IMR-90 (cell line): ENCODE data around the gene EOLA2. TPM values are rescaled to one million over a fixed set of nuclear protein-coding genes. Genes with fewer than 3 reads are reported as not detected.

Experiments
- ATAC-seq: fragments of 200-7000 bp; cut with Tn5 transposase; 2 replicates; pipeline ENCODE4 v1.9.1; 2020; ENCODE audit warnings: low read depth, mild to moderate bottlenecking, moderate library complexity
- BruUV-seq: library from RNA; stranded (reverse); fragments of 400-500 nt; replicated peaks from 2 replicates; lab custom pipeline; 2021; lab: Mats Ljungman, UMichigan
- CTCF ChIA-PET: fragments of 300-600 bp; formaldehyde crosslinking; extraction: SDS; loops from one replicate; lab custom pipeline; 2021; ENCODE audit warnings: antibody characterized with exemption; lab: Yijun Ruan, JAX
- POLR2A ChIA-PET: fragments of 300-600 bp; sonication (Branson Sonifier 250); formaldehyde crosslinking; loops from one replicate; lab custom pipeline; 2022; ENCODE audit warnings: antibody characterized with exemption; ENCODE audit not compliant: unreplicated experiment; lab: Charles Lee
- DNase-seq: peaks from one replicate; pipeline ENCODE4 v3.0.0; 2013
- H2AFZ ChIP-seq: replicated peaks from 2 replicates; pipeline ENCODE3; 2013; ENCODE audit warnings: low read length, mild to moderate bottlenecking; ENCODE audit not compliant: poor library complexity
- H2AK5ac ChIP-seq: 2 replicates; pipeline ENCODE4 v1.6.1; 2013; ENCODE audit warnings: low read depth, low read length, inconsistent platforms
- H2AK9ac ChIP-seq: replicated peaks from 2 replicates; pipeline ENCODE3; 2013; ENCODE audit warnings: mild to moderate bottlenecking, low read depth, low read length, moderate library complexity; ENCODE audit not compliant: poor library complexity
- H2BK120ac ChIP-seq: 2 replicates; pipeline ENCODE4 v1.6.1; 2013; ENCODE audit warnings: low read depth, low read length, inconsistent platforms
- H2BK15ac ChIP-seq: 3 replicates; pipeline ENCODE4 v1.6.1; 2013; ENCODE audit warnings: low read depth, low read length, inconsistent platforms
- H2BK20ac ChIP-seq: 2 replicates; pipeline ENCODE4 v1.6.1; 2013; ENCODE audit warnings: low read depth, mild to moderate bottlenecking, inconsistent platforms, low read length, moderate library complexity
- H2BK5ac ChIP-seq: 2 replicates; pipeline ENCODE4 v1.6.1; 2013; ENCODE audit warnings: mild to moderate bottlenecking, low read depth, low read length, inconsistent platforms; ENCODE audit not compliant: poor library complexity, severe bottlenecking
- H3K14ac ChIP-seq: replicated peaks from 2 replicates; pipeline ENCODE4 v1.6.1; 2013; ENCODE audit warnings: low read depth, low read length, inconsistent platforms
- H3K18ac ChIP-seq: 2 replicates; pipeline ENCODE4 v1.6.1; 2013; ENCODE audit warnings: low read depth, low read length, control low read depth
- H3K23ac ChIP-seq: 2 replicates; pipeline ENCODE4 v1.6.1; 2013; ENCODE audit warnings: low read depth, low read length, inconsistent platforms
- H3K27ac ChIP-seq: 2 replicates; pipeline ENCODE4 v1.5.1; 2013; ENCODE audit warnings: mild to moderate bottlenecking, control low read depth, low read length; ENCODE audit not compliant: insufficient read depth
- H3K27me3 ChIP-seq: 2 replicates; pipeline ENCODE4 v1.6.1; 2013; ENCODE audit warnings: low read length; ENCODE audit not compliant: control insufficient read depth, insufficient read depth
- H3K36me3 ChIP-seq: 2 replicates; pipeline ENCODE4 v1.6.1; 2013; ENCODE audit warnings: low read length, mixed read lengths; ENCODE audit not compliant: control insufficient read depth, insufficient read depth
- H3K4ac ChIP-seq: 2 replicates; pipeline ENCODE4 v1.6.1; 2013; ENCODE audit warnings: low read depth, low read length, inconsistent platforms
- H3K4me1 ChIP-seq: 2 replicates; pipeline ENCODE4 v1.6.1; 2013; ENCODE audit warnings: low read length, mixed read lengths; ENCODE audit not compliant: control insufficient read depth, insufficient read depth
- H3K4me2 ChIP-seq: 2 replicates; pipeline ENCODE4 v1.6.1; 2013; ENCODE audit warnings: low read depth, mild to moderate bottlenecking, control low read depth, low read length, moderate library complexity
- H3K4me3 ChIP-seq: 2 replicates; pipeline ENCODE4 v1.5.1; 2013; ENCODE audit warnings: low read depth, mild to moderate bottlenecking, control low read depth, low read length, moderate library complexity; ENCODE audit not compliant: insufficient read depth
- H3K56ac ChIP-seq: 2 replicates; pipeline ENCODE4 v1.6.1; 2013; ENCODE audit warnings: low read length, inconsistent platforms; ENCODE audit not compliant: insufficient read depth; ENCODE audit errors: extremely low read depth
- H3K79me1 ChIP-seq, 2 experiments: 2 replicates each; pipeline ENCODE4 v1.6.1; 2013; ENCODE audit warnings: low read length in 2 of 2, inconsistent platforms in 1 of 2, low read depth in 1 of 2
- H3K9ac ChIP-seq: 2 replicates; pipeline ENCODE4 v1.6.1; 2013; ENCODE audit warnings: low read depth, low read length, control low read depth
- H3K9me1 ChIP-seq: 2 replicates; pipeline ENCODE4 v1.6.1; 2013; ENCODE audit warnings: low read length, inconsistent platforms; ENCODE audit not compliant: insufficient read depth
- H3K9me3 ChIP-seq: 2 replicates; pipeline ENCODE4 v1.6.1; 2013; ENCODE audit warnings: low read length; ENCODE audit not compliant: control insufficient read depth, insufficient read depth
- H4K20me1 ChIP-seq: 2 replicates; pipeline ENCODE4 v1.6.1; 2013; ENCODE audit warnings: low read length, inconsistent platforms; ENCODE audit not compliant: insufficient read depth
- H4K5ac ChIP-seq: 2 replicates; pipeline ENCODE4 v1.6.1; 2013; ENCODE audit warnings: mild to moderate bottlenecking, low read depth, low read length, control low read depth
- H4K8ac ChIP-seq, 2 experiments: 2 replicates each; pipeline ENCODE4 v1.6.1; 2013; ENCODE audit warnings: low read depth in 2 of 2, low read length in 2 of 2, control low read depth in 1 of 2, inconsistent platforms in 1 of 2
- H4K91ac ChIP-seq: 2 replicates; pipeline ENCODE4 v1.6.1; 2013; ENCODE audit warnings: low read depth, low read length, inconsistent platforms; ENCODE audit not compliant: insufficient read depth
- MAFK ChIP-seq: IDR thresholded peaks from 2 replicates; pipeline ENCODE4 v1.6.1; 2012; ENCODE audit warnings: low read depth, low read length, improper control_type of control experiment
- POLR2A ChIP-seq: IDR thresholded peaks from 2 replicates; pipeline ENCODE4 v1.6.1; 2012; ENCODE audit warnings: mild to moderate bottlenecking, low read depth, low read length
- RFX5 ChIP-seq: IDR thresholded peaks from 2 replicates; pipeline ENCODE4 v1.8.0; 2012; ENCODE audit warnings: low read depth, mild to moderate bottlenecking, low read length, moderate library complexity
- dilution Hi-C: fragments of 300-500 bp; cut with HindIII; formaldehyde crosslinking; loops from one replicate; pipeline ENCODE4 v1.14.3; 2018; ENCODE audit warnings: low sequenced_read_pairs; ENCODE audit not compliant: unreplicated experiment
- in situ Hi-C: fragments of 300-500 bp; cut with MboI; formaldehyde crosslinking; loops from 3 replicates; pipeline ENCODE4 v1.14.3; 2019; ENCODE audit warnings: low sequenced_read_pairs, inconsistent platforms, mixed read lengths
- intact Hi-C: fragments of 100-400 bp; cut with micrococcal nuclease; formaldehyde crosslinking; loops from 2 replicates; pipeline ENCODE4 v1.10.0; 2022
- polyA plus RNA-seq, 3 experiments: library from polyadenylated mRNA; depleted of rRNA; stranded (reverse); fragments of >200 nt; gene quantifications; 2 replicates each; pipeline ENCODE4 v1.2.3, GENCODE V29; 2012; ENCODE audit warnings: low replicate concordance in 1 of 3
- total RNA-seq: library from RNA; depleted of rRNA; stranded (reverse); fragments of >200 nt; gene quantifications from 2 replicates; pipeline ENCODE4 v1.2.3, GENCODE V29; 2012

The EOLA2 gene
- total and polyA plus RNA-seq, 2 of the 4 experiments (the other 2 are of a cell fraction), result 23.7 to 46.5 TPM

GRCh38 chrX:149987613-149988012, 49.3 kb upstream of the EOLA2 start:
- H3K14ac ChIP-seq, result no peak overlapping the region
- H4K91ac ChIP-seq, result no peak overlapping the region
- H2BK20ac ChIP-seq, result no peak overlapping the region
- no peaks in the 10 kb centered on the region for H3K36me3 ChIP-seq
- H3K27me3 ChIP-seq, result no peaks in the 10 kb centered on the region
- H4K8ac ChIP-seq, result no peak overlapping the region
- H2BK15ac ChIP-seq, result no peak overlapping the region
- no peak overlapping the region for H4K5ac ChIP-seq
- H3K18ac ChIP-seq, result no peak overlapping the region
- intact Hi-C loops, result no loop called here
- no peak for TF ChIP-seq MAFK
- no peak for TF ChIP-seq POLR2A
- TF ChIP-seq RFX5, result no peak
- no peak overlapping the region for H3K56ac ChIP-seq
- ChIA-PET POLR2A (no interaction called here), CTCF (no interaction called here)
- no peak for DNase-seq
- no peak overlapping the region for H2AFZ ChIP-seq
- no peaks in the 10 kb centered on the region for H3K9me3 ChIP-seq
- H3K79me1 ChIP-seq, result no peaks in the 10 kb centered on the region
- ATAC-seq, result no peak
- no peak overlapping the region for H3K4ac ChIP-seq
- no peak overlapping the region for H3K4me2 ChIP-seq
- no peak overlapping the region for H2BK120ac ChIP-seq
- H2AK5ac ChIP-seq, result no peak overlapping the region
- no peaks in the 10 kb centered on the region for H3K4me1 ChIP-seq
- no peak overlapping the region for H2AK9ac ChIP-seq
- in situ Hi-C loops, result no loop called here
- H3K27ac ChIP-seq, result no peak overlapping the region
- no peak overlapping the region for H3K23ac ChIP-seq
- dilution Hi-C loops, result no loop called here
- H3K4me3 ChIP-seq, result no peak overlapping the region
- no peak overlapping the region for H2BK5ac ChIP-seq
- no peak overlapping the region for H3K9ac ChIP-seq
- H4K20me1 ChIP-seq, result no peaks in the 10 kb centered on the region
- no peaks in the 10 kb centered on the region for H3K9me1 ChIP-seq
- no TSS peak for BruUV-seq
